Measurements from ENCODE around the gene EBI3. TPM values are rescaled to one million over a fixed set of nuclear protein-coding genes. Genes with fewer than 3 reads are reported as not detected.
"Not testable (repeated sequence)": the region's sequence is repeated elsewhere in the genome, so short reads cannot be mapped to it uniquely, and the experiment has no call there.

Gene EBI3
- 0.63 and 1.3 TPM in 2 replicates for total RNA-seq (2014; rRNA removed; shearing (Covaris generic))
- polyA plus RNA-seq (2015; cell fraction: cytosol; rRNA removed): 4.5 and 4.8 TPM in 2 replicates
- polyA plus RNA-seq (2015; cell fraction: nucleus; rRNA removed): 5.4 and 7.6 TPM in 2 replicates

GRCh38 chr19:4229179-4229931 is at the start of gene EBI3:
Gene EBI3, plus strand, starts transcription at chr19:4229523. Its CDS starts 28 bp downstream, at chr19:4229551.
- DNase-seq (ENCODE audit: low read depth): peak; percentile 41

DNA sequence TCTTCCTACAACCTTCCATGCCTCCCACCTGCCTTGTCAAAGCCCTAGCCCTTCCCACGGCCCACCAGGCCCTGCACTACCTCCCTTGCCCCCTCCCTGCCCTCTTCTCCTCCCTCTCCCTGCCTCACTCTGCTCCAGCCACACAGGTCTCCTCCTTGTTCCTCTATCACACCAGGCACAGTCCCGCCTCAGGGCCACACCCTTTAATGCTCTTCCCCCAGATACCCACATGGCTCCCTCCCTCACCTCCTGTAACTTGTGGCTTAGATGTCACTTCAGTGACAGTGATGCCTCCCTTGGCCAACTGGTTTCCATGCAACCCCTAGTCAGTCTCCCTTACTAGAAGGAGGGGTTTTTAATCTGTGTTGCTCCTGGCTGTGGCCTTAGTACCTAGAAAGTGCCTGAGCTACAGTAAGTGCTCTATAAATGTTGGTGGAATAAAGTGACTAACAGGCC is 48.2 kb upstream of the EBI3 start:
- no peak for DNase-seq (ENCODE audit: low read depth)

- DNase-seq (ENCODE audit: low read depth): peak; percentile 81
Measured at GRCh38 chr19:4182084-4182810, 47.1 kb upstream of the EBI3 start, which contains the start of the genes ANKRD24 and SIRT6. Gene ANKRD24, plus strand, starts transcription at chr19:4182689. Its CDS starts 3,737 bp downstream, at chr19:4186426. Gene SIRT6, minus strand, starts transcription at chr19:4182563. Its CDS starts 24 bp downstream, at chr19:4182539.

DNA sequence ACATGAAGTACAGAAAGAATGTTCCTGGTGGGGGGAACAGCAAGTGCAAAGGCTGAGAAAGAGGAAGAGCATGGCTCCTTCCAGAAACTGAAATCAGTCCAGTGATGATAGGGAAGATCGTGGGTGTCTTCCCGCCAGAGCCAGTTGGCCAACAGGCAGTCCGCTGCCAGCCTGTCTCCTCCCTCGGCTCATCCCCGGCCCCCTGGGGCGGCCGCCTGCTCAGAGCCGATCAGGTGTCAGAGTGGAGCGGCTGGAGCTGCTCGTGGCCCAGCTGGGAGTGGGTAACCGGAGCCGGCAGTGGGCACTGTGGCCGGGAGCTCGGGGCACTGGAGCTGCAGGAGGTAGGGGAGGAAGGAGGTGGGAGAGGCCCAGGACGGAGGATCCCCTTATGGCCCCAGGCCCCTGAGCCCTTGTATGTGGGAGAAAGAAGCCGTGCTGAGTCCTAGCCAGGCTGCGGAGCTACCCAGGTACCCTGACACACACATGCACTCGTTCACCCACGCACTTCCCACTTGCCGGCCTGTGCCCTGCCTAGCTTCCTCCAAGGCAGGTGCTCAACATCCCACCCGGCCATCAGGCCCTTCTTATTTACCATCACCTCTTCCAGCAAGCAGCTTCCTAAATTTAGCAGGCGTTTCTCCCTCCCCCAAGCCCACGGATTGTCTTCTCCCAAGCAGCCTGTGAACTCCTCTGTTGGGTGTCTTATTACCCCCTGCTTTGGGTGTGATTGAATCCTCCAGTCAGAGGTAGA is 45.2 kb upstream of the EBI3 start:
- no peak for DNase-seq (ENCODE audit: low read depth)

GRCh38 chr19:4184718-4185352 is 44.5 kb upstream of the EBI3 start:
- no peak for DNase-seq (ENCODE audit: low read depth)

GRCh38 chr19:4185413-4186086 is 43.8 kb upstream of the EBI3 start:
- no peak for DNase-seq (ENCODE audit: low read depth)

DNA sequence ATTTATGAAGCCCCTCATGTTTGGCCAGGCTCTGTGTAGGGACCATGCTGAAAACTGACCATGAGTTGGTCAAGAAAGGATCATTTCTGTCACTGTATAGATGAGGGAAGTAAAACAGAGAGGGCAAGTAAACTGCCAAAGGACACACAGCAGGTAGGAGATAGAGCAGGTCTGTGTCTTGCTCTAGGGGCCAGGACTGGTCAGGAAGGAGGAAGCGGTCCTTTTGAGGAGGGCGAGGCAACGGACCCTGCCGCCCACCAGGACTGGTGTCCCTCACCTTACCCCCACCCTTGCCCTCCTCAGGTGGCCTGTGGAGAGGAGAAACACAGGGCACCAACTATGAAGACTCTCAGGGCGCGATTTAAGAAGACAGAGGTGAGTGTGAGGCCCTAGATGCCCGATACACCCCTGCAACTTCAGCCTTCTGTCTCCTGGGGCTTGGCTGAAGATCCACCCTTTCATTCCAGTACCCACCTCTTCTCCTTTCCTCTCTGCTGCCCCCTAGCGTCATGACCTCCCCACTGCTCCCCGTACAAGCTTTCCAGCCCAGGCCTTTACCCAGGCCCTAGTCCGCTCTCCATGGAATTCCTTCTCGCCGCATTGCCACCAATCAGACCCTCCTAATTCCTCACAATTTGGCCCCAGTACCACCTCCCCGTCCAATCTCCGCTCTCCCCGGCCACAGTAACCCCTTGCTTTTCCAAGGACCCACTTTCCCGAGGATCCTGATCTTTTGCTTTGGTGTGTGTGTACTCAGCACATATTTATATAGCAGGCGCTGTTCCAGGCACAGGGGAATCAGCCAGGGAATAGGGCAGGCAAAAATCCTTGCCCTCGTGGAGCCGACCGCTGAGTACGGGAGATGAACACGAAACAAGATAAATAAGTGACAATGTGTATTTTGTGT is 43.0 kb upstream of the EBI3 start:
- DNase-seq (ENCODE audit: low read depth): peak; percentile 57

DNA sequence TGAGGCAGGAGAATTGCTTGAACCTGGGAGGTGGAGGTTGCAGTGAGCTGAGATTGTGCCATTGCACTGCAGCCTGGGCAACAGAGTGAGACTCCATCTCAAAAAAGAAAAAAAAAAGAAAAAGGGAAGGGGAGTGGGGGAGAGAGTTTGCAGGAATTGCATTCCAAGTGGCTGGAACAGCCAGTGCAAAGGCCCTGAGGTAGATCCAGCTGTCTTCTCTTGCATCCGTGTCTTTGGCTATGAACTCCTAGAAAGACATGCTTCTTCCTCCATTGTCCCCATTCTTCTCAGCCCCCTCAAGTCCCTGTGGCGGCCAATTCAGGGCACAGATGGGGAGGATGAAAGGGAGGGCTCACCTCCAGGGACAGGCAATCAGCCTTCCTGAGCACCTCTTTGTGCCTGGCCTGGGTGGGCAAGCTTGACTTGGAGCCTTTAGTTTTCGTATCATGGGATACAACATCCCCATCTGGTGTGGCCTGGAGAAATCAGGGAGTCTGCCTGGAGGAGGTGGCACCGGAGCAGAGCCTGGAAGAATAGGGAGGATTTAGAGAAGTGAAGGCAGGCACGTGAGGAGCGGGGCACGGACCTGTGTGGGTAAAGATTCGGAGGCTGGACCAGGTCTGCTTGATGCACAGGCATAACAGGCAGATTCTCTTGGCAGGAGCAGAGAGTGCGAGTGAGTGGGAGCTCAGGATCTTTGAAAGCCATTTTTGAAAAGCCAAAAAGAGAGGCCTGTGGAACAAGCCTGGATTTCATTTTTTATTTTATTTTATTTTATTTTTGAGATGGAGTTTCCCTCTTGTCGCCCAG is 41.8 kb upstream of the EBI3 start:
- DNase-seq (ENCODE audit: low read depth): no peak

DNA sequence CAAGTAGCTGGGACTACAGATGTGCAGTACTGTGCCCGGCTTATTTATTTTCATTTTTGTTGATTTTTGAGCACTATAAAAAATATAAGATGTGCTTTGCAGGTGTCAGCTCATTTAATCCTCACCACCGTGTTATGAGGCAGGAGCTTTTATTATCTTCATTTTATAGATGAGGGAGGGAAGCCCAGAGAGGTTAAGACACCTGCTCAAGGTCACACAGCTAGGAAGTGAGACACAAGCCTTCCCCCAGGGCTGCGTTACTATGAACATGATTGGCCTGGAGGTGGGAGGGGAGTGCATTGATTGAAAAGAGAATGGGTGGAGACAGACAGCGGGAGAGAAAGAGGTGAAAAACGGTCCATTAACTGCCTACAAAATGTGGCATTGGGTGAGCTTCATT is 39.7 kb upstream of the EBI3 start:
- DNase-seq (ENCODE audit: low read depth): no peak

- not testable (repeated sequence) for DNase-seq (ENCODE audit: low read depth)
Measured at GRCh38 chr19:4192537-4192936, 36.8 kb upstream of the EBI3 start.

GRCh38 chr19:4194353-4194752 is 35.0 kb upstream of the EBI3 start:
- no peak for DNase-seq (ENCODE audit: low read depth)

- DNase-seq (ENCODE audit: low read depth): no peak
Measured at GRCh38 chr19:4196009-4196408, 33.3 kb upstream of the EBI3 start.

GRCh38 chr19:4196587-4197148 is 32.7 kb upstream of the EBI3 start:
- no peak for DNase-seq (ENCODE audit: low read depth)

DNA sequence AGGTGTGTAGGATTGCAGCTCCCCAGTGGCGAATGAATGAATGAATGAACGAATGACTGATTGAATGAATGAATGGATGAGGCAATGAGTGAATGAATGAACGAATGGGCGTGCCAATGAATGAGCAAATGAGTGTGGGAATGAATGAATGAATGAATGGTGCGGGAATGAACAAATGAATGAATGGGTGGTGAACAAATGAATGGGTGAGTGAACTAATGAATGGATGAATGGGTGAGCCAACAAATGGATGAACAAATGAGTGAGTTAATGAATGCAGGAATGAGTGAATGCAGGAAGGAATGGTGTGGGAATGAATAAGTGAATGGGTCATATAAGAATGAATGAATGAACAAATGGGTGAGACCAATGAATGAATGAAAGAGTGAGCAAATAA is 32.1 kb upstream of the EBI3 start:
- no peak for DNase-seq (ENCODE audit: low read depth)

DNA sequence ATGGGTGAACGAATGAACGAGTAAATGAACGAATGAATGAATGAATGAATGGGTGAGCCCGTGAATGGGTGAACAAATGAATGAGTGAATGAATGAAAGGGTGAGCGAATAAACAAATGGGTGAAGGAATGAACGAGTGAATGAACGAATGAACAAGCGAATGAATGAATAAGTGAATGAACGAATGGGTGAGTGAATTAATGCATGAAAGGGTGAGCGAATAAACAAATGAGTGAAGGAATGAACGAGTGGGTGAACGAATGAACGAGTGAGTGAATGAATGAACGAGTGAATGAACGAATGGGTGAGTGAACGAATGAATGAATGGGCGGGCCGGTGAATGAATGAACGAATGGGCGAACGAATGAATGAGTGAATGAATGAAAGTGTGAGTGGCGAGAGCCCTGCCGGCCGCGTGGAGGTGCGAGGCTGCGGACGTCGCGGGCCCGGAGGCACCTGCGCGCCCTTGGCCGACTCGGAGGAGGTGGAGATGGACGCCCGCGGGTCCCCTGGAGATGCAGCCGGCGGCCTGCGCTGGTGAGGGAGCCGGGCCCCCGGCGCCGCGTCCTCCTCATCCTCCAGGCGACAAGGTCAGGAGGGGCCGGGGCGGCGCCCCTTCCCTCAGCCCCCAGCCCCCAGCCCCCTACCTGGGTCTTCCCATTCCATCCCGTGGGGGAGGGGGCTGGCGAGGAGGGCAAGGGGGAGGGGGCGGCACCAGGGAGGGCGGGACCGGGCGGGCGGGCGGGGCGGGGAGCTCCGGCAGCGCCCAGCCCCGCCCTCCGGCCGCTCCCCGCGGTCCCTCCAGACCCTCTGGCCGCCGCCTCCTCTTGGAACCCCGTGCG is 31.5 kb upstream of the EBI3 start:
- no peak for DNase-seq (ENCODE audit: low read depth)

GRCh38 chr19:4198467-4199126 is 30.7 kb upstream of the EBI3 start:
- no peak for DNase-seq (ENCODE audit: low read depth)

All from HT1080 (cell line).